Spleen (tissue), 11 donors: ENCODE measurements around the gene DMAC2L. TPM values are rescaled to one million over a fixed set of nuclear protein-coding genes. Genes with fewer than 3 reads are reported as not detected.
A peak's percentile ranks its signal among the peaks of the same experiment; 100 is the strongest.
"Not testable (repeated sequence)": the region's sequence is repeated elsewhere in the genome, so short reads cannot be mapped to it uniquely, and the experiment has no call there.

Experiments
- DNase-seq: peaks from one replicate; pipeline ENCODE4 v3.0.0-alpha.2; 2020
- H3K27ac ChIP-seq, 8 donors: fragments of 200-600 bp; sonication (generic) in 7 of 8; 1 replicate in 4 of 8; 2 replicates in 4 of 8; pipeline versions ENCODE4 v1.5.0 to v1.8.0; 2016 to 2021; ENCODE audit warnings: inconsistent platforms in 4 of 8, mild to moderate bottlenecking in 4 of 8, moderate library complexity in 1 of 8
- H3K27me3 ChIP-seq, 7 donors: fragments of 200-600 bp; sonication (generic) in 6 of 7; replicated peaks in 1 of 7; 1 replicate in 4 of 7; 2 replicates in 3 of 7; pipeline versions ENCODE4 v1.5.0 to v1.8.0; 2016 to 2021; ENCODE audit warnings: inconsistent platforms in 3 of 7, mild to moderate bottlenecking in 1 of 7
- H3K36me3 ChIP-seq, 6 donors: fragments of 200-600 bp; sonication (generic) in 5 of 6; 1 replicate in 4 of 6; 2 replicates in 2 of 6; pipeline versions ENCODE4 v1.5.0 to v1.8.0; 2016 to 2021; ENCODE audit warnings: inconsistent platforms in 2 of 6
- H3K4me1 ChIP-seq, 6 donors: fragments of 200-600 bp; sonication (generic) in 5 of 6; 1 replicate in 3 of 6; 2 replicates in 3 of 6; pipeline versions ENCODE4 v1.5.0 to v1.8.0; 2016 to 2021; ENCODE audit warnings: inconsistent platforms in 3 of 6
- H3K4me3 ChIP-seq, 8 donors: fragments of 200-600 bp; sonication (generic) in 7 of 8; 1 replicate in 4 of 8; 2 replicates in 4 of 8; pipeline versions ENCODE4 v1.5.0 to v1.8.0; 2016 to 2021; ENCODE audit warnings: inconsistent platforms in 4 of 8, mild to moderate bottlenecking in 4 of 8, moderate library complexity in 2 of 8
- H3K9me3 ChIP-seq, 8 donors: fragments of 200-600 bp; sonication (generic) in 7 of 8; 1 replicate in 4 of 8; 2 replicates in 4 of 8; pipeline versions ENCODE4 v1.5.0 to v1.8.0; 2016 to 2021; ENCODE audit warnings: inconsistent platforms in 4 of 8
- CTCF ChIP-seq, 11 experiments: fragments of 200-600 bp in 7 of 11; fragments of 450-650 bp in 4 of 11; sonication (generic) in 4 of 11; IDR thresholded peaks in 8 of 11; conservative IDR thresholded peaks in 3 of 11; 1 replicate in 7 of 11; 2 replicates in 4 of 11; pipeline versions ENCODE4 v1.4.0 to v1.8.0; 2016 to 2021; ENCODE audit warnings: antibody characterized with exemption in 11 of 11, inconsistent platforms in 4 of 11, mild to moderate bottlenecking in 1 of 11
- POLR2A ChIP-seq, 3 donors: fragments of 450-650 bp; IDR thresholded peaks; one replicate each; pipeline ENCODE4 v1.5.1; 2017; ENCODE audit warnings: antibody characterized with exemption in 3 of 3, mild to moderate bottlenecking in 1 of 3
- POLR2AphosphoS5 ChIP-seq, 3 donors: sonication (generic); formaldehyde crosslinking; IDR thresholded peaks; one replicate each; pipeline ENCODE4 v1.5.1; 2017; ENCODE audit warnings: antibody characterized with exemption in 3 of 3
- WGBS, 5 donors: extraction: QIAGEN DNeasy Blood & Tissue Kit in 3 of 5; methylation state at CpG; one replicate each; pipeline versions ENCODE4 v1.1.5 to v1.1.7; 2013 to 2018; 5-methylcytosine and 5-hydroxymethylcytosine counted together
- intact Hi-C: fragments of 100-400 bp; cut with DNase I; formaldehyde crosslinking; loops from one replicate; pipeline ENCODE4 v1.15.0; 2023; ENCODE audit warnings: low total_unique reads
- polyA plus RNA-seq, 3 donors: library from polyadenylated mRNA; stranded (reverse); fragments of 200-250 nt; gene quantifications; one replicate each; pipeline ENCODE4 v1.2.1, GENCODE V29; 2013
- total RNA-seq, 7 donors: library from RNA; depleted of rRNA in 3 of 7; stranded (reverse); fragments of >200 nt in 3 of 7; fragmentation: NEBNext Ultra II Directional in 4 of 7; extraction: Animal tissue kit (Norgen Biotek cat#: 25700) in 4 of 7; gene quantifications; one replicate each; pipeline versions ENCODE4 v1.1.0 to v1.2.1, GENCODE V29; 2016 to 2021
- donor health status: healthy with polysubstance abuse.
- donor health status: DM: no; HTN: no; CAD: no; lungs with moderate emphysema.
- donor health status: DM: no; HTN: no; CAD: no.
- donor health status: Bipolar disorder and iron deficiency.
- donor health status: healthy.
- donor health status: DM: no; HTN: no; CAD: no.
- donor health status: DM: yes; HTN: yes; CAD: no.

The DMAC2L gene
- total and polyA plus RNA-seq, 10 donors = 10.0 to 24.7 (median 18.5) TPM

GRCh38 chr14:50312734-50313054 is 570 bp downstream of the DMAC2L start:
- Histone ChIP-seq H3K9me3 (no peaks in the 10 kb centered on the region), H3K36me3 (peaks cover 0 to 9% (median 0%) of the 10 kb centered on the region in 6 donors), H3K4me1 (peaks cover 10 to 45% (median 21%) of the 10 kb centered on the region in 6 donors), H3K27me3 (no peaks in the 10 kb centered on the region), H3K27ac (peak overlapping the region; percentile 90 to 98 (median 93)), H3K4me3 (peak overlapping the region; percentile 68 to 96 (median 86))
- 3 to 9% (median 4%) methylated on average over 9 to 18 of the region's 18 CpGs for WGBS, 5 donors
- no peak for DNase-seq
- intact Hi-C loops = no loop called here
- TF ChIP-seq POLR2AphosphoS5 (IDR thresholded peaks at IDR 0.05) = no peak
- no peak for TF ChIP-seq POLR2A (IDR thresholded peaks at IDR 0.05)
- TF ChIP-seq CTCF (IDR thresholded peaks at IDR 0.05 in 8 of 11, conservative IDR thresholded peaks at IDR 0.05 in 3 of 11) = no peak

- H3K36me3 ChIP-seq, H3K27me3 ChIP-seq, DNase-seq, H3K27ac ChIP-seq, intact Hi-C loops, H3K9me3 ChIP-seq, H3K4me3 ChIP-seq: not testable (repeated sequence)
- peaks cover 10 to 57% (median 21%) of the 10 kb centered on the region in 6 donors for H3K4me1 ChIP-seq
- 93 to 98% (median 96%) methylated on average over 3 of the region's 3 CpGs for WGBS, 5 donors
These were observed 2.0 kb downstream of the DMAC2L start for GRCh38 chr14:50314098-50314497.

GRCh38 chr14:50318031-50318626 is 6.0 kb downstream of the DMAC2L start:
- TF ChIP-seq CTCF (IDR thresholded peaks at IDR 0.05 in 8 of 11, conservative IDR thresholded peaks at IDR 0.05 in 3 of 11) (peak in 8 of 11 experiments; percentile 36 to 69 (median 50)), POLR2A (IDR thresholded peaks at IDR 0.05) (no peak), POLR2AphosphoS5 (IDR thresholded peaks at IDR 0.05) (no peak)
- H3K4me1 ChIP-seq = peaks cover 14 to 60% (median 28%) of the 10 kb centered on the region in 6 donors
- no peak overlapping the region for H3K27ac ChIP-seq
- no peak for DNase-seq
- WGBS, 5 donors = 49 to 72% (median 55%) methylated on average over 4 of the region's 4 CpGs
- intact Hi-C loops = no loop called here
- H3K9me3 ChIP-seq = no peaks in the 10 kb centered on the region
- H3K4me3 ChIP-seq = no peak overlapping the region
- H3K27me3 ChIP-seq = no peaks in the 10 kb centered on the region
- H3K36me3 ChIP-seq = peaks cover 0 to 18% (median 0%) of the 10 kb centered on the region in 6 donors

- Histone ChIP-seq H3K4me1 (peaks cover 10 to 48% (median 21%) of the 10 kb centered on the region in 6 donors), H3K4me3 (no peak overlapping the region), H3K27me3 (no peaks in the 10 kb centered on the region), H3K27ac (peak overlapping the region in 2 of 8 donors; percentile 65 to 75), H3K9me3 (no peaks in the 10 kb centered on the region), H3K36me3 (peaks cover 0 to 29% (median 5%) of the 10 kb centered on the region in 6 donors)
- no peak for DNase-seq
- 57 to 78% (median 63%) methylated on average over 1 of the region's 1 CpG for WGBS, 5 donors
- intact Hi-C loops = no loop called here
- TF ChIP-seq CTCF (IDR thresholded peaks at IDR 0.05 in 8 of 11, conservative IDR thresholded peaks at IDR 0.05 in 3 of 11) (no peak), POLR2AphosphoS5 (IDR thresholded peaks at IDR 0.05) (no peak), POLR2A (IDR thresholded peaks at IDR 0.05) (no peak)
These were observed 7.2 kb downstream of the DMAC2L start for GRCh38 chr14:50319293-50319692.
